SK-N-MC (cell line): ENCODE measurements around the gene DIP2C.

Source experiments
- DNase-seq: peaks from one replicate; pipeline ENCODE4 v3.0.0-alpha.2; 2011; ENCODE audit warnings: low read depth, low spot score
- H3K27ac ChIP-seq: fragments of 200-600 bp; sonication (generic); 2 replicates; pipeline ENCODE4 v1.5.1; 2016; ENCODE audit warnings: mixed run types
- H3K36me3 ChIP-seq: fragments of 200-600 bp; sonication (generic); 2 replicates; pipeline ENCODE4 v1.6.1; 2017; ENCODE audit warnings: antibody characterized with exemption, low read length, mixed read lengths; ENCODE audit not compliant: insufficient read depth
- H3K4me3 ChIP-seq: fragments of 200-600 bp; sonication (generic); 2 replicates; pipeline ENCODE4 v1.5.1; 2016
- H3K9ac ChIP-seq: fragments of 200-600 bp; sonication (generic); 2 replicates; pipeline ENCODE4 v1.8.0; 2017; ENCODE audit warnings: mixed run types, mixed read lengths; ENCODE audit not compliant: insufficient read length
- H3K9me3 ChIP-seq: fragments of 200-600 bp; sonication (generic); 2 replicates; pipeline ENCODE4 v1.6.1; 2017; ENCODE audit warnings: low read depth, mild to moderate bottlenecking, antibody characterized with exemption, low read length, moderate library complexity, mixed read lengths
- EZH2 ChIP-seq: fragments of 200-600 bp; sonication (generic); IDR thresholded peaks from one replicate; pipeline ENCODE4 v1.6.1; 2017; ENCODE audit warnings: antibody characterized with exemption
- FOXP2 ChIP-seq: optimal IDR thresholded peaks from 2 replicates; pipeline ENCODE3; 2011; ENCODE audit warnings: mild to moderate bottlenecking, moderate library complexity; ENCODE audit not compliant: insufficient read depth; ENCODE audit errors: extremely low read length, control extremely low read depth
- POLR2AphosphoS5 ChIP-seq: IDR thresholded peaks from 2 replicates; pipeline ENCODE4 v1.6.1; 2012; ENCODE audit warnings: mild to moderate bottlenecking, low read depth, low read length, borderline replicate concordance

Gene DIP2C

DNA sequence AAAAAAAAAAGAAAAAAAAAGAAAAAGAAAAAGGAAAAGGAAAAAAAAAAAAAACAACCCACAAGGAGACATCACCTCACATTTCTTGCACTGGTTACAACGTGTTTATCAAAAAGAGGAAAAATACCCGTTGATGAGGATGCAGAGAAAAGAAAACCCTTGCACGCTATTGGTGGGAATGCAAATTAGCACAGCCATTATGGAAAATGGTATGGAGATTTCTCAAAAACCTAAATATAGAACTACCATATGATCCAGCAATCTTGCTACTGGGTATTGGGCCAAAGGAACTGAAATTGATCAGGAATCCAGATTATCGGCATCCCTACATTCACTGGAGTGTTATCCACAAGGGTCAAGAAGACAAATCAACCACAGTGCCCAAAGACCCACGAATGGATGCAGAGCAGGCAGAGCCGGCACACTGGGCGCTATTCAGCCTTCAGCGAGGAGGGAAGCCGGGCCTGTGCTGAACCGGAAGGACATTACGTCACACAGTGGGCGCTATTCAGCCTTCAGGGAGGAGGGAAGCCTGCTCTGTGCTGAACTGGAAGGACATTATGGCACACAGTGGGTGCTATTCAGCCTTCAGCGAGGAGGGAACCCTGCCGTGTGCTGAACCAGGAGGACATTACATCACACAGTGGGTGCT, 295.6 kb downstream of the DIP2C start:
- H3K4me3 ChIP-seq, result no peak overlapping the region
- no peaks in the 10 kb centered on the region for H3K9me3 ChIP-seq
- DNase-seq, result no peak
- H3K36me3 ChIP-seq, result no peaks in the 10 kb centered on the region
- no peak overlapping the region for H3K9ac ChIP-seq
- TF ChIP-seq POLR2AphosphoS5 (no peak), EZH2 (no peak), FOXP2 (no peak)
- no peak overlapping the region for H3K27ac ChIP-seq

DNA sequence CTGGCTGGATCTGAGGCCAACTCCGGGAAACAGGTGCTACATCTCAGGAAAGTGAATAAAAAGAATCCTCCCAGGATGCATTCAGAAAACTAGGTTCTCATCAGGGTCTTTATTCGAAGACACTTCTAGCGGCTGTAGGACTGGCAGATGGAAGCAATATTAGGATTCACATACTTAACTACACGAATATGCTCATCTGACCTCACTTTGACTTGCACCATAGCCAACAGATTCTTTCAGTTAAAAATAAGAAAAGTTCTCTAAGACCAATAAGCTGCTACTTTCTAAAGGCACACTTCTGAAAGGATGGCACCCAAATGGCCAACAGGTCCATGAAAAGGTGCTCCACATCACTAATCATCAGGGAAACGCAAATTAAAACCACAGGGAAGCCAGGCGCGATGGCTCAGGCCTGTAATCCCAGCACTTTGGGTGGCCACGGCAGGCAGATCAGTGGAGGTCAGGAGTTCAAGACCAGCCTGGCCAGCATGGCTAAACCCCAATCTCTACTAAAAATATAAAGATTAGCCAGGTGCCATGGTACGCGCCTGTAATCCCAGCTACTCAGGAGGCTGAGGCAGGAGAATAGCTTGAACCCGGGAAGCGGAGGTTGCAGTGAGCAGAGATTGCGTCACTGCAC, 296.2 kb downstream of the DIP2C start:
- H3K9me3 ChIP-seq, result no peaks in the 10 kb centered on the region
- no peaks in the 10 kb centered on the region for H3K36me3 ChIP-seq
- no peak overlapping the region for H3K27ac ChIP-seq
- H3K9ac ChIP-seq, result no peak overlapping the region
- TF ChIP-seq EZH2, result no peak
- no peak for TF ChIP-seq FOXP2
- no peak for TF ChIP-seq POLR2AphosphoS5
- no peak overlapping the region for H3K4me3 ChIP-seq
- DNase-seq, result no peak

DNA sequence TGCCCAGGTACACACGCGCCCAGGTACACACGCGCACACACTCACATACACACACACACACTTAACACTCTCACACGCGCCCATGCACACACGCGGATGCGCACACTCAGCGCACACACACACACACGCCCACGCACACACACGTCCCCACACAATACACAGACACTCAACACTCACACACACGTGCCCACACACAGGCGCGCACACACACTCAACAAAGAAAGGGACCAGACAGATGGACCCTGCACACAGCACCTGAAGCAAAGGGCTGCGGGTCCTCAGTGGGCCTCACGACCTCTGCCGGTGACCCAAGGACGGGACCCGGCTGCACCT, 296.8 kb downstream of the DIP2C start:
- H3K9ac ChIP-seq, result no peak overlapping the region
- H3K4me3 ChIP-seq, result no peak overlapping the region
- H3K36me3 ChIP-seq, result no peaks in the 10 kb centered on the region
- no peak overlapping the region for H3K27ac ChIP-seq
- no peak for DNase-seq
- no peak for TF ChIP-seq EZH2
- no peak for TF ChIP-seq POLR2AphosphoS5
- TF ChIP-seq FOXP2, result no peak
- H3K9me3 ChIP-seq, result no peaks in the 10 kb centered on the region

DNA sequence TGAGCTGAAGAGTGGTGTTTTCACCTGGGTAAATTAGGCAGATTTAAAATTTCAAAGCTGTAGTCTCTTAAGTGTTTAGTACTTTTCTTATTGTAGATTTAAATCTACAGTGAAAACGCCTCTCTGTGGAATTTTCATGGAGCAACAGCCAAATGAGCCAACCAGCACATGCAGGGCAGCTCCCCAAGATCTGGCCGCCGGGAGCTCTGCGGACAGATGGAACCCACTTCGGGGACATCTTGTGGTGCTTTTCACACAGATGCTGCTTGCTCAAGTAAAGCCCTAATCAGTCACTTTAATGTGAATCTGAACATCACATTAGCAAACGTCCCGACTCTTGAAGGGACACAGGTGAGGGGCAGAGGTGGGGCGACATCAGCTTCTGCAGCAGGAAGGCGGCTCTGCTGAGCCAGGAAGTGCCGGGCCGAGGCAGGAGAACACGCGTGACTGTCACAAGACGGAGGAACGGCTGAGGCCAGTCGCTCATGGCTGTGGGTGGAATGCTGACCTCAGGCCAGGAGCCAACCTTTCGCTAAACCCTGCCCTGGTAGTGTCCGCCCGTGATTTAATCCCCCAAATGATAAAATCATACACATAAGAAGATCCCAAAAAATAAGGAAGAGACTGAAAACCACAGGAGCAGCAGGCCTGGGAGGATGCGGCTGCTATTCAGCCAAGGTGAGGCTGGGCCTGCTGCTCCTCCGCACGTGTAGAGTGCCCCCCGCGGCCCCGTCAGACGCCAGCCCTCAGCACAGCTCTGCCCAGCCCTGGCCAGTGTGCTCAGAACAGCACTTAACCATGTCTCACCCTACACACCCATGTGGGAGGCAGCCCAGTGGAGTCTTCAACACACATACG, 297.4 kb downstream of the DIP2C start:
- no peak for TF ChIP-seq POLR2AphosphoS5
- no peak for TF ChIP-seq EZH2
- TF ChIP-seq FOXP2, result no peak
- Histone ChIP-seq H3K27ac (no peak overlapping the region), H3K9ac (no peak overlapping the region), H3K4me3 (no peak overlapping the region), H3K9me3 (no peaks in the 10 kb centered on the region), H3K36me3 (no peaks in the 10 kb centered on the region)
- no peak for DNase-seq

DNA sequence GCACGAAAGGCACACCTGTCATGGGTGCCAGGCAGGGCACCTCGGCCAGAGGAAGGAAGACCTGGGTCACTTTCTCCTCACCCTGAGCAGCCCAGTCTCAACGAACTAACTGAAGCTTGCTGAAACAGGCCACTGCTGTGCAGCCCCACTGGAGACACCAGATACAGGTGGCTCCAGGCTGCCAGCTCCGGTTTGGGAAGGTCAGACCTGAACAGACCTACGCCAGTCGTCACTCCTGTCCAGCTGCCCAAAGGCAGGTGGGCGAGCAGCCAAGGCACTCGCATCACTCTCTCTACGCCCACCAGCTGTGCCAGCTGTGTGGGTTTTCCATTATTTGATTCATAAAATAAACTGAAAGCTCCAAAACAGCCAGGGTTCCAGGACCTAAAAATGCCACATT, 298.2 kb downstream of the DIP2C start:
- H3K9ac ChIP-seq, result no peak overlapping the region
- no peaks in the 10 kb centered on the region for H3K9me3 ChIP-seq
- H3K36me3 ChIP-seq, result no peaks in the 10 kb centered on the region
- H3K27ac ChIP-seq, result no peak overlapping the region
- H3K4me3 ChIP-seq, result no peak overlapping the region
- no peak for DNase-seq
- no peak for TF ChIP-seq POLR2AphosphoS5
- TF ChIP-seq FOXP2, result no peak
- no peak for TF ChIP-seq EZH2

DNA sequence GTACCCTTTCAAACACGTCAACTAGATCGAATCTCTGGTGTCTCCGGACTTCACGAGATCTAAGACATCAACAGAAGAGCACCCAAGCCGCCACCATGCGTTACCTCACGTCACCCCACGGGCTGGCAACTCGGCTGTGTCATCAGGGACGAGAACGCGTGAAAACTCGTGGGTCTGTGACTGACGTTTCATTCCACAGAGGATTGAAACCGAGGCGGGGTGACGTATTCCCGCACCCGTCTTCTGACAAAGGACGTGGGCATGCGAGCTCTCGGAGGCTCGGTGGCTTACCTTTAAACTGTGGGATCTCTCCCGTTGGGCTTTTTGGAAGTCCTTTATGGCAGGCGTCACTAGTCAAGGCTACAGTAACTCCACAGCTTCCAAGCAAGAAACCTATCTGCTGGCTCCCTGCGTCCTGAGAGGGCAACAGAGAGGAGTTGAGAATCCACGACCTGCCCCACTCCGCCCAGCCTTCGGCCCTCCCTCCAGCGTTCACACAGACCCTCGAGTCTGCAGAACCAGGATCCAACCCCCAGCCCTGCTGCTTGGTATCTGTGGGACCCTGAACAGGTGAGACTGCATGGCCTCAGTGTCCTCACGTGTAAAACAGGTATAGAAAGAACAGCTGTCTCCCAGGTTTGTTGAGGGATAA, 298.9 kb downstream of the DIP2C start:
- no peak overlapping the region for H3K4me3 ChIP-seq
- H3K9ac ChIP-seq, result no peak overlapping the region
- no peak for DNase-seq
- TF ChIP-seq EZH2 (no peak), FOXP2 (no peak), POLR2AphosphoS5 (no peak)
- H3K27ac ChIP-seq, result no peak overlapping the region
- no peaks in the 10 kb centered on the region for H3K36me3 ChIP-seq
- H3K9me3 ChIP-seq, result no peaks in the 10 kb centered on the region

DNA sequence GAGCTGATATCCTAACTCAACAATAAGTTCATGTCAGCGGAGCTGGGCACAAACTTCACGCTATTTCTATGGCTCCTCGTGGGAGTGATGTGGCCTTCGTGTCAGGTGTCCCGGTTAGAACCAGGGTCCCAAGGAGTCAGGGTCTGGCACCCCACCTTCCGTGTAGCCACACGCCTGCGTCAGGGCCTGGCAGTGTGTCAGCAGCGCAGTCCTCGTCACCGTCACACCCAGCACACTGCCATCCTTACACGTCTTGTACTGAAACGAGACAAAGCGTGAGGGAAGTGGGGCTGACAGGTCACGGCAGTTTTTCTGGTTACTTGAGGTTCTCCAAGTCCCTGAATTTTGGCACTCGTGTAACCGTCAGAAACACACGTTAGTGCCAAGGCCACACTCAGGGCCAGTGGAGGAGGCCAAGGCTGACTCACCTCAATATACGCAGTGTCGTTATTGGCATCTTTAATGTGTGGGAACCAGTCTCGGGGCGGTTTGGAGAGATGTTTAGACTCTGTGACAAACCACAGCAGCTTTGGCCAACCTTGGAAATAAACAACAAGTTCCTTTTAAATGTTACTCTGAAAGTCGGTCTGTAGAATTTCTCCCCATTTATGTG, 299.5 kb downstream of the DIP2C start:
- no peak for DNase-seq
- Histone ChIP-seq H3K9ac (no peak overlapping the region), H3K27ac (no peak overlapping the region), H3K9me3 (no peaks in the 10 kb centered on the region), H3K4me3 (no peak overlapping the region), H3K36me3 (no peaks in the 10 kb centered on the region)
- TF ChIP-seq POLR2AphosphoS5, result no peak
- no peak for TF ChIP-seq FOXP2
- no peak for TF ChIP-seq EZH2

DNA sequence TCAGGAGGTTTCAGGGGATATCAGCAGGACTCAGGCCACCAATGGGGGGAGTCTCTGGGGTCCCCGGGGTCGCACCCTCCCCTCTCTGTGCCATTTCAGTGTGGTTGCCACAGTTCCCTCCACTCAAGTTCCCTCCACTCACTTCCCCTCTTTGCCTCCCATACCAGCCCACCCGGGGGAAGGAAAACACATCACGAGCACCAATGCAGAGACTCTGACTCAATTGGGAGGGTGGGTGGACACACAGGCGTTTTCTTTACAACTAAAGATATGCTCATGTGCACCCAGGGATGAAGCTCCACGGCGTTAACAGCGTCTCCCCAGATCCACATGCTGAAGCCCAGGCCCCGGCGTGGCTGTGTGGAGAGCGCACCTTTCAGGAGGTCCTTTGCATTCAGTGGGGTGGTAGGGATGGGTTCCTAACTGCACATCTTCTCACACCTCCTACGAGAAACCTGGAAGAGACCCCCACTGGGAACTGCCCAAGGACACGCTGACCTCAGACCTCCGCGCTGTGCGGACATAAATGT, 300.1 kb downstream of the DIP2C start:
- Histone ChIP-seq H3K4me3 (no peak overlapping the region), H3K9ac (no peak overlapping the region), H3K36me3 (no peaks in the 10 kb centered on the region), H3K27ac (no peak overlapping the region), H3K9me3 (no peaks in the 10 kb centered on the region)
- TF ChIP-seq FOXP2, result no peak
- TF ChIP-seq POLR2AphosphoS5, result no peak
- no peak for TF ChIP-seq EZH2
- DNase-seq, result no peak
